Stimulated activated CD8-positive, alpha-beta memory T cell treated with anti-CD3 and anti-CD28 coated beads, Interleukin-15, amount 100 ng/mL, for 48 hours (primary cell): ENCODE results near the gene ZNF584.

Experiments used
- DNase-seq, 2 donors: peaks; one replicate each; pipeline ENCODE4 v3.0.0-alpha.2; 2020; ENCODE audit warnings: low read depth in 2 of 2

The ZNF584 gene

DNA sequence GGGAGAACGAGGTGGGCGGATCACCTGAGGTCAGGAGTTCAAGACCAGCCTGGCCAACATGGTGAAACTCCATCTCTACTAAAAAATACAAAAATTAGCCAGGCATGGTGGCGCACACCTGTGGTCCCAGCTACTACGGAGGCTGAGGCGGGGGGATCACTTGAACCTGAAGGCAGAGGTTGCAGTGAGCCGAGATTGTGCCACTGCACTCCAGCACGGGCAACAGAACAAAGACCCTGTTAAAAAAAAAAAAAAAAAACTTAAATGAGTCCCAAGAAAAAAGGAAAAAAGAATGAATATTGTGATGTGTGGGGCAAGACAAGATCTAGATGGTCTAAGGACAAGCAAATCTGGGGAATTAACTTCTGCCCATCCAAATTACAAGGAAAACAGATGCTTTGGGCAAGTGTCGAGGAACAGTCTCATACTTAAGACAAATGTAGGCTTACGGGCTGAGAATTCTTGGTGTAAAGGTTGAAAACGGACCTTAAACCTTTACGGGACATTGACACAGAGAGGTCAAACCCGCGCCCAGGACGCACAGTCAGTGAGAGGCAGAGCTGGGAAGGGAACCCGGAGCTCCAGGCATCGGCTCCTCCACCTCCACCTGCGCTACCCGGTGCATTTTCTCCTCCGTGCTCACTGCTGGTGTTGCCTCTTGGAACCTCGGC is 57.8 kb downstream of the ZNF584 start:
- DNase-seq = no peak

DNA sequence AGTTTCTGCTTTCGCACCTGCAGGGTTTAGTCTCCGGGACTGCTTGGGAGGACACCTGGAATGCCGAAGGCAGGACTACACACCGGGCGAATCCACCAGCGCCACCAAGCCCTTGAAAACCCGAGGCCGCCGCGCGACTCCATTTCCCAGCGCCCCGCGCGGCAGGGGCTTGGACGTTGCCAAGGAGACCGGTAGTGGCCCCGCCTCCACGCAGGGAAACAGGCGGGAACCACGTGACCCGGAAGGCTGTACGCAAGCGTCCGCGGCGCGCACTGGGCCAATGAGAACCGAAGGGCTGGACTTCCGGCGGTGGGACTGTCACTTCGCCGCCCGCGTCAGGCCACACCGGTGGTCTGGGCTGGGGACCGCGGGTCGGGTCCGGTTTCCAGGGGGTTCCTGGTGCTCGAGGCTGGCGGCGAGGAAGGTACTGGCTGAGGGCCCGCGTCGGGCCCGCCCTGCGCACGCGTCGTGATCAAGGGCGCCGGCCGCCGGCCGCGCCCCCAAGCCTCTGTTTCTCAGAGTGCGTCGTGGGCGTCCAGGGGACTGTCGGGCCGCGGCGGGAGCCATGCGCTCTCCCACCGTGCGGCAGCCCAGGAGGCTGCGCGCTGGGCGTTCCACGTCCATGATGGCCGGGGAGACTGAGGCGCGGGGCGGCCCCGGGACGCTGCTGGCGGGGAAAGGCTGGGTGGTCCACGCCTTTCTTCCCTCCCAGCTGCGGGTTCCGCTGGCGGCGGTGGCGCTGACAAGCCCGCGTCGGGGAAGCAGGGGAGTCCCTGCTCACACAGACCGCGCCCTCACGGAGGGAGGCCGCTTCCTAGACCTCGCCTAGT is 58.5 kb downstream of the ZNF584 start, which contains the start of gene ZNF324:
Gene ZNF324 (plus strand): TSS at position 321 of the 830 bp plus-strand sequence. CDS start 2,106 bp downstream, outside the sequence.
- peak; percentile 97 to 98 for DNase-seq
